Left ventricle myocardium inferior (tissue), 1 donor: ENCODE measurements around the gene CENPV. TPM values are rescaled to one million over a fixed set of nuclear protein-coding genes. Genes with fewer than 3 reads are reported as not detected.

Experiments used
- DNase-seq: peaks from one replicate; pipeline ENCODE4 v3.0.0-alpha.2; 2020
- H3K27ac ChIP-seq: fragments of 200-600 bp; replicated peaks from 2 replicates; pipeline ENCODE4 v1.8.0; 2021
- H3K27me3 ChIP-seq: fragments of 200-600 bp; 2 replicates; pipeline ENCODE4 v1.8.0; 2021; ENCODE audit warnings: low read depth
- H3K36me3 ChIP-seq: fragments of 200-600 bp; 2 replicates; pipeline ENCODE4 v1.8.0; 2021
- H3K4me1 ChIP-seq: fragments of 200-600 bp; 2 replicates; pipeline ENCODE4 v1.8.0; 2021
- H3K4me3 ChIP-seq: fragments of 200-600 bp; 2 replicates; pipeline ENCODE4 v1.8.0; 2021; ENCODE audit warnings: mild to moderate bottlenecking, moderate library complexity
- H3K9me3 ChIP-seq: fragments of 200-600 bp; replicated peaks from 2 replicates; pipeline ENCODE4 v1.8.0; 2021
- intact Hi-C: fragments of 100-400 bp; cut with micrococcal nuclease; formaldehyde crosslinking; loops from one replicate; pipeline ENCODE4 v1.11.0; 2022
- total RNA-seq: library from RNA; stranded (reverse); fragmentation: NEBNext Ultra II Directional; extraction: Animal tissue kit (Norgen Biotek cat#: 25700); gene quantifications from one replicate; pipeline ENCODE4 v1.2.1, GENCODE V29; 2021
- TF ChIP-seq, protein P1 (sequence below): fragments of 200-600 bp; IDR thresholded peaks from 2 replicates; pipeline ENCODE4 v1.8.0; 2021; ENCODE audit warnings: antibody characterized with exemption, mild to moderate bottlenecking, borderline replicate concordance
- donor health status: DM: no; HTN: yes; CAD: no; lungs with severe emphysema.

The CENPV gene
- total RNA-seq, 1 donor from 2014 or later, result 8.4 TPM

DNA sequence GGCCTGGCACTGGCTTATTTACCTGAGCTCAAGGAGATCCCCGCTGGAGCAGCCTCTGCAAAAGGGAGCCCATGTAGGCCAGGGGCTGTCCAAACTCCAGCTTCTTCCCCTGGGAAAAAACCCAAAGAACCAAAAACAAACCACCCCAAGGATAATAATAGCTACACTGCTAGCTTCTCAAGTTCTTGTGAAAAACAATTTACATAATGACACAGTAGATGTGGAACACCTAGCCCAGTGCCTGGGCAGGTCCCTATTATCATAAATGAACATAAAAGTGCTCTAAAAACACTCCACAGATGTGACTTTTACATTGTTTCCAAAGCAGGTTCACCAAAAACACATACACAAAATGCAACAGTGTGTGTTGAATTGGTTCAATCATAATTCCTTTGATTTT lies 27.3 kb downstream of the CENPV start:
- Histone ChIP-seq H3K4me1 (peaks cover 14% of the 10 kb centered on the region), H3K9me3 (no peaks in the 10 kb centered on the region), H3K27ac (no peak overlapping the region), H3K36me3 (peaks cover 39% of the 10 kb centered on the region), H3K4me3 (no peak overlapping the region), H3K27me3 (no peaks in the 10 kb centered on the region)
- intact Hi-C loops, result no loop called here
- TF ChIP-seq, protein P1, sequence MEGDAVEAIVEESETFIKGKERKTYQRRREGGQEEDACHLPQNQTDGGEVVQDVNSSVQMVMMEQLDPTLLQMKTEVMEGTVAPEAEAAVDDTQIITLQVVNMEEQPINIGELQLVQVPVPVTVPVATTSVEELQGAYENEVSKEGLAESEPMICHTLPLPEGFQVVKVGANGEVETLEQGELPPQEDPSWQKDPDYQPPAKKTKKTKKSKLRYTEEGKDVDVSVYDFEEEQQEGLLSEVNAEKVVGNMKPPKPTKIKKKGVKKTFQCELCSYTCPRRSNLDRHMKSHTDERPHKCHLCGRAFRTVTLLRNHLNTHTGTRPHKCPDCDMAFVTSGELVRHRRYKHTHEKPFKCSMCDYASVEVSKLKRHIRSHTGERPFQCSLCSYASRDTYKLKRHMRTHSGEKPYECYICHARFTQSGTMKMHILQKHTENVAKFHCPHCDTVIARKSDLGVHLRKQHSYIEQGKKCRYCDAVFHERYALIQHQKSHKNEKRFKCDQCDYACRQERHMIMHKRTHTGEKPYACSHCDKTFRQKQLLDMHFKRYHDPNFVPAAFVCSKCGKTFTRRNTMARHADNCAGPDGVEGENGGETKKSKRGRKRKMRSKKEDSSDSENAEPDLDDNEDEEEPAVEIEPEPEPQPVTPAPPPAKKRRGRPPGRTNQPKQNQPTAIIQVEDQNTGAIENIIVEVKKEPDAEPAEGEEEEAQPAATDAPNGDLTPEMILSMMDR, result no peak
- DNase-seq, result no peak

DNA sequence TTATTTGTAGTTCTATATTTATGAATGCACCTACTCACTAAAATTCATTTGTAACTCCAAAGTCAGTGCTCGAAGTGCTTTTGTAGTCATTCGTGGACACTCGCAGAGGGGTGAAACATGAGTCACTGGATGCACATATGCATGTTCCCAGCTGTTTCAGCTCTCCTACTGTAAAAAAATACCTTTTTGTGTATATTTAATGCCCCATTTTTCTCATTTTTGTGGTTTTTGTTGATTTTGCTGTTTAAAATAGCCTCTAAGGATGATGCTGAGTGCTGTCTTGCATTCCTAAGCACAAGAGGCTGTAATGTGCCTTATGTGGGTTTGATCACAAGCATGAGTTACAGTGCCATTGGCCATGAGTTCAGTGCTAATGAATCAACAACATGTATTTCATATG lies 30.6 kb downstream of the CENPV start:
- Histone ChIP-seq H3K36me3 (peaks cover 54% of the 10 kb centered on the region), H3K4me3 (no peak overlapping the region), H3K4me1 (no peaks in the 10 kb centered on the region), H3K27me3 (no peaks in the 10 kb centered on the region), H3K27ac (no peak overlapping the region), H3K9me3 (no peaks in the 10 kb centered on the region)
- intact Hi-C loops, result no loop called here
- no peak for DNase-seq
- TF ChIP-seq, protein P1, result no peak

DNA sequence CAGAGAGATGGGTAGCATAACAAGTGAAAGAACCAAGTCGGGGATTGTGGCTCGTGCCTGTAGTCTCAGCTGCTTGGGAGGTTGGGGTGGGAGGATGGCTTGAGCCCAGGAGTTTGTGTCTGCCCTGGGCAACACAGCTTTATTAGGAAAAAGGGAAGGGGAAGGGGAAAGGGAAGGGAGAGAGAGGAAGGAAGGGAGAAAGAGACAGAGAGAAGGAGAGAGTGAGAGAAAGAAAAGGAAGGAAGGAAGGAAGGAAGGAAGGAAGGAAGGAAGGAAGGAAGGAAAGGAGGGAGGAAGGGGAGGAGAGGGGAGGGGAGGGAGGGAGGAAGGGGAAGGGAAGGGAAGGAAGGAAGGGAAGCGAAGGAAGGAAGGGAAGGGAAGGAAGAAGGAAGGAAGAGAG lies 33.3 kb downstream of the CENPV start:
- Histone ChIP-seq H3K9me3 (no peaks in the 10 kb centered on the region), H3K4me1 (no peaks in the 10 kb centered on the region), H3K36me3 (peaks cover 47% of the 10 kb centered on the region), H3K27me3 (no peaks in the 10 kb centered on the region), H3K4me3 (no peak overlapping the region), H3K27ac (no peak overlapping the region)
- DNase-seq, result no peak
- intact Hi-C loops, result no loop called here
- TF ChIP-seq, protein P1, result no peak

DNA sequence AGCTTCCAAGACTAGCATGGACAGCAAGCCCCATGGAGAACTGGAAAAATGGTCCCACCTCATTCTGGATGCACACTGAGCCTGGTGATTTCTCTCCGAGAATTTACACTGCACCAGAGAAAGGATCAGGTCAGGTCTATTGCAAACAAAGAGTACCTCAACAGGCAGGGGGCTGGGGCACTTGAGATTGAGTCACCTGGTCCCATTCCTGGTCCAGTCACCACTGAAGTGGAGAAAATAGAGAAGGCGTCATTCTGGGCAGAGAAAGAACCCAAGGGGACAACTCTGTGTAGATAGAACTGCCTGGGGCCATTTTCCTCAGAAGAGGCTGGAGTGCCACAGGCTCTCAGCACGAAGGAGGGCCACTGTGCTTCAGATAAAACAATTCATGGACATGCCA lies 38.4 kb downstream of the CENPV start:
- Histone ChIP-seq H3K27me3 (no peaks in the 10 kb centered on the region), H3K4me1 (no peaks in the 10 kb centered on the region), H3K27ac (no peak overlapping the region), H3K36me3 (peaks cover 37% of the 10 kb centered on the region), H3K9me3 (no peaks in the 10 kb centered on the region), H3K4me3 (no peak overlapping the region)
- no peak for DNase-seq
- intact Hi-C loops, result no loop called here
- TF ChIP-seq, protein P1, result no peak

DNA sequence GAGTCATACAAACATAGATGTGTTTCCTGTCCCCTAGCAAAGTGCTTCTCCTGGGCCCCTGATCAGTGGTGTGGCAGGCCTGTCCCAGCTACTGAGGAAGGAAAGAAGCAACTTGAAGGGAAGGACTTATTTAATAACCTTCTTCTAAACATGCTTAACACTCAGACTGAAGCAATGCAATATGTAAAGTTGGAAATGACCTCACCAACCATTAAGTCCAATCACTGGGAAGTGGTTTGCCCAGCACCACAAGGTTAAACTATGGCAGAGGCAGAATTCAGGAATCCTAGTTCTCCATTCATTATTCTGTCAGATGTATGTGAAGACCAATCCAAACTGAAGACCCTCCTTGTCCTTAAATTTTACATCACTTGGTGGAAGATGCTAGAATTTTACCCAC lies 39.1 kb downstream of the CENPV start:
- H3K27ac ChIP-seq, result no peak overlapping the region
- no peak for DNase-seq
- H3K36me3 ChIP-seq, result peaks cover 37% of the 10 kb centered on the region
- no peaks in the 10 kb centered on the region for H3K9me3 ChIP-seq
- no peaks in the 10 kb centered on the region for H3K27me3 ChIP-seq
- intact Hi-C loops, result no loop called here
- TF ChIP-seq, protein P1, result no peak
- no peak overlapping the region for H3K4me3 ChIP-seq
- H3K4me1 ChIP-seq, result no peaks in the 10 kb centered on the region
